ENCODE data around the gene SNX32.

The SNX32 gene

DNA sequence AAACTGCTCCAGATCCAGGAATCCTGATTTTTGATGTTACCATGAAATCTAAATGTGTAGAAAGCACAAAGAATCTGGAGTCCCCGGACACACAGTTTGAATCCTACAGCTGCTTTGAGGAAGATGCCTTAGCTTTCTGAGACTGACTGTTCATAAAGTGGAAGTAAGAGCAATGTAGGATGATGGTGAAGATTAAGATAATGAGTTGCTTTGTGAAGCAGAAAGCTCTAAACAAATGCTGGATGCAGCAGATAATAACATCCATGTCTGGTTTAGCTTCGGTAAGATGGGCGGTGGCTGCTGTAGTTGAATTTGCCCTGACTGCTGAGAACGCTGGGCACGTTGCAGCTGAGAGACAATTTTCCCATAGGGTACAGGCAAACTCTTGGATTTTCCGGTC, 26.8 kb upstream of the SNX32 start:
- TF ChIP-seq, protein P1, sequence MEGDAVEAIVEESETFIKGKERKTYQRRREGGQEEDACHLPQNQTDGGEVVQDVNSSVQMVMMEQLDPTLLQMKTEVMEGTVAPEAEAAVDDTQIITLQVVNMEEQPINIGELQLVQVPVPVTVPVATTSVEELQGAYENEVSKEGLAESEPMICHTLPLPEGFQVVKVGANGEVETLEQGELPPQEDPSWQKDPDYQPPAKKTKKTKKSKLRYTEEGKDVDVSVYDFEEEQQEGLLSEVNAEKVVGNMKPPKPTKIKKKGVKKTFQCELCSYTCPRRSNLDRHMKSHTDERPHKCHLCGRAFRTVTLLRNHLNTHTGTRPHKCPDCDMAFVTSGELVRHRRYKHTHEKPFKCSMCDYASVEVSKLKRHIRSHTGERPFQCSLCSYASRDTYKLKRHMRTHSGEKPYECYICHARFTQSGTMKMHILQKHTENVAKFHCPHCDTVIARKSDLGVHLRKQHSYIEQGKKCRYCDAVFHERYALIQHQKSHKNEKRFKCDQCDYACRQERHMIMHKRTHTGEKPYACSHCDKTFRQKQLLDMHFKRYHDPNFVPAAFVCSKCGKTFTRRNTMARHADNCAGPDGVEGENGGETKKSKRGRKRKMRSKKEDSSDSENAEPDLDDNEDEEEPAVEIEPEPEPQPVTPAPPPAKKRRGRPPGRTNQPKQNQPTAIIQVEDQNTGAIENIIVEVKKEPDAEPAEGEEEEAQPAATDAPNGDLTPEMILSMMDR (IDR thresholded peaks at IDR 0.05; ENCODE audit: poor library complexity, severe bottlenecking): no peak
- DNase-seq (ENCODE audit: low spot score) (no peak), ATAC-seq (ENCODE audit: low read depth) (no peak)
- no peak overlapping the region for H3K27ac ChIP-seq (ENCODE audit: poor library complexity, severe bottlenecking)
- no peak overlapping the region for H3K4me3 ChIP-seq (ENCODE audit: severe bottlenecking)
- peaks cover 8% of the 10 kb centered on the region for H3K27me3 ChIP-seq (ENCODE audit: insufficient read depth, poor library complexity, severe bottlenecking)
- no peaks in the 10 kb centered on the region for H3K4me1 ChIP-seq (ENCODE audit: insufficient read depth, poor library complexity, severe bottlenecking)
- no peaks in the 10 kb centered on the region for H3K36me3 ChIP-seq (ENCODE audit: low read depth)
- H3K9me3 ChIP-seq (ENCODE audit: severe bottlenecking): no peaks in the 10 kb centered on the region

DNA sequence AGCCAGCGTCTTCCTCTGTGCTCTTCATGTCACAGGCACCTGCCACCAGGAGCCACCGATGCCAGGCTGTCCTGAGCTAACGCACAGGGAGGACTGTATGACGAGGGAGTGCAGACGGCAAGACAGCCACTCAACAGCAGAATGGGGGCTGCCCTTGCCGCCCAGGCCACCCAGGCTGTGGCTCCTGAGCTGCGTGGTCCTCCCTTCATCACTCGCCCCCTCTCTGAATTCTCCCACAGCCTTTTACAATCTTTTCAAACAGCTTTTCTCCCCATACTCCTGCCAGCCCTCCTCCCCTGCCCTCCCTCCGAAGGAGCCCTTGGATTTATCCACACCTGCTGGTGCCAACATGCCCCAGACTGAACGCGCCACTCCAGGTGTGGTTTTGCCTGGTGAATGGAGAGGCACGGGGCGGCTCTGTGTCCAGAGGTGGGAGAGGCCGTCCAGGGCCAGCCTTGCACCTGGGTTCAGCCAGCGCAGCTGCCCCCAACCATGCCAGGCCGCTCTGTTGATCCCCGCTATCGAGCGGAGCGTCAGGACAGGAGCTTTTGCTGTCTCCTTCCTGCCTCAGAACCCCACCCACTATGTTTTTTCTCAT, 24.9 kb upstream of the SNX32 start:
- Histone ChIP-seq H3K4me3 (ENCODE audit: severe bottlenecking) (no peak overlapping the region), H3K27me3 (ENCODE audit: insufficient read depth, poor library complexity, severe bottlenecking) (peaks cover 8% of the 10 kb centered on the region), H3K36me3 (ENCODE audit: low read depth) (no peaks in the 10 kb centered on the region), H3K27ac (ENCODE audit: poor library complexity, severe bottlenecking) (no peak overlapping the region), H3K4me1 (ENCODE audit: insufficient read depth, poor library complexity, severe bottlenecking) (no peaks in the 10 kb centered on the region), H3K9me3 (ENCODE audit: severe bottlenecking) (no peaks in the 10 kb centered on the region)
- DNase-seq (ENCODE audit: low spot score) (no peak), ATAC-seq (ENCODE audit: low read depth) (0 out of 3 replicates have a peak, but pooled peaks have one; percentile 35)
- TF ChIP-seq, protein P1 (IDR thresholded peaks at IDR 0.05; ENCODE audit: poor library complexity, severe bottlenecking): no peak

DNA sequence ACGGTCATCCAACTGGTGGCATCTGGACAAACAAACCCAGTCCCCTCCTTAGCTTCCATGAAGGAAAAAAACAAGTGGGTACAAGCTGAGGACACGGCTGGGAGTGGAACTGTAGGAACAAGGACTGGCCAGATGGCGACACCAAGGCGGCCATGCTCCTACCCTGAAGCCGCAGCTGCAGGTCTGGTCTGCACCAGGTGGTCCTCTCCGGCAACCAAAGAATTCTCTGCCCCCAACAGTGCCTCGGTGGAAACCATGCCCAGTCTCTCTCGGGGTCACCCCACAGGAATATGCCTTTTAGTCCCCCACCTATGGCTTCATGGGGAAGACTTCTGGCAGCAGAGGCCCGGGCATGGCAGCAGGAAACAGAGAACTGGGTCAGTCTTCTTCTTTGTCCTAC, 24.3 kb upstream of the SNX32 start:
- H3K4me1 ChIP-seq (ENCODE audit: insufficient read depth, poor library complexity, severe bottlenecking): no peaks in the 10 kb centered on the region
- no peak overlapping the region for H3K4me3 ChIP-seq (ENCODE audit: severe bottlenecking)
- no peak for ATAC-seq (ENCODE audit: low read depth)
- DNase-seq (ENCODE audit: low spot score): no peak
- no peak overlapping the region for H3K27ac ChIP-seq (ENCODE audit: poor library complexity, severe bottlenecking)
- H3K9me3 ChIP-seq (ENCODE audit: severe bottlenecking): no peaks in the 10 kb centered on the region
- H3K27me3 ChIP-seq (ENCODE audit: insufficient read depth, poor library complexity, severe bottlenecking): peaks cover 8% of the 10 kb centered on the region
- no peaks in the 10 kb centered on the region for H3K36me3 ChIP-seq (ENCODE audit: low read depth)
- TF ChIP-seq, protein P1 (IDR thresholded peaks at IDR 0.05; ENCODE audit: poor library complexity, severe bottlenecking): no peak

DNA sequence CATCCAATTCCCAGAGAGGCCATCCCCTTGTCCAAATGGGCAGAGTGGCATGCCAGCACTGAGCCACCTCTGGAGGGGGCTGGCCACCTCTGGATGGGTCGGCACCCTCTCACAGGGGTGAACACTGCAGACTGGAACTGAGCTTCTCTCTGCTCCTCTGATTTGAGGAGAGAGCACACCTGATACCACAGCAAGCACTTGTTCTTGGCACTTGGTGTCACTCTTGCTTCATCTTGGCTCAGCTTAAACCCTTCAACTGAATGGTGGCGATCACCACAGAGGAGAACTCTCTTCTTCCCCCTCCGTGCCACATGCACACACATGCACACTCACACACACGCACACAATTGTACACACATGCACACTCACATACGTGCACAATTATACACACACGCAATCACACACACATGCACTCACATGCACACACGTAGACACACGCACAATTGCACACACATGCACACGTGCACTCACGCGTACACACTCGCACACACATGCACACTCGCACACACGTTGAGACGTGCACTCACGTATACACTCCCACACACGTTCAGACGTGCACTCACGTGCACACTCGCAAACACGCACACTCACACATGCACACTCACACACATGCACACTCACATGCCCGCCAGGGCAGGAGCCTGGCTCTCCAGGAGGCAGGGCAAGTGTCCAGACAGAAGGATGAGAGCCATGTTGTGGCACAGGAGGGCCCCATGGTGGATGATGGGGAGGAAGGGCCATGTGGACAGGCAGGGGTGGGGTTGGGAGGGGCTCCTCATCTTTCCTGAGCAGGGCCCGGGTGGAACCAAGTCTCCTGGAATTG, 23.5 kb upstream of the SNX32 start:
- ATAC-seq (ENCODE audit: low read depth): peak; percentile 31; the same call in 1 of the 3 replicates
- TF ChIP-seq, protein P1 (IDR thresholded peaks at IDR 0.05; ENCODE audit: poor library complexity, severe bottlenecking): no peak
- no peak for DNase-seq (ENCODE audit: low spot score)
- Histone ChIP-seq H3K36me3 (ENCODE audit: low read depth) (no peaks in the 10 kb centered on the region), H3K4me1 (ENCODE audit: insufficient read depth, poor library complexity, severe bottlenecking) (no peaks in the 10 kb centered on the region), H3K4me3 (ENCODE audit: severe bottlenecking) (no peak overlapping the region), H3K9me3 (ENCODE audit: severe bottlenecking) (no peaks in the 10 kb centered on the region), H3K27ac (ENCODE audit: poor library complexity, severe bottlenecking) (no peak overlapping the region), H3K27me3 (ENCODE audit: insufficient read depth, poor library complexity, severe bottlenecking) (peaks cover 8% of the 10 kb centered on the region)
